Mesothelial cell of epicardium (in vitro differentiated cells): ENCODE results near the gene ZNF853. TPM values are rescaled to one million over a fixed set of nuclear protein-coding genes. Genes with fewer than 3 reads are reported as not detected.

Experiments used
- total RNA-seq: library from RNA; stranded (reverse); gene quantifications from 3 replicates; pipeline ENCODE4 v1.2.1, GENCODE V29; 2021

The ZNF853 gene
- total RNA-seq, 1 donor from 2014 or later, result 22.7 TPM

Other genes with a start within 250 kb of the ZNF853 start
- gene RAC1, start 241.1 kb upstream of the ZNF853 start, total RNA-seq, result 213 to 221 TPM (median 214 TPM) in 3 replicates
- 20.9 to 24.3 TPM (median 24.1 TPM) in 3 replicates for gene DAGLB, start 167.7 kb upstream of the ZNF853 start, total RNA-seq
- 125 to 145 TPM (median 144 TPM) in 3 replicates for gene KDELR2, start 131.5 kb upstream of the ZNF853 start, total RNA-seq
- 1.4 to 1.5 TPM (median 1.5 TPM) in 3 replicates for gene GRID2IP, start 64.1 kb upstream of the ZNF853 start, total RNA-seq
- 66.9 to 75.3 TPM (median 67.9 TPM) in 3 replicates for gene ZDHHC4, start 38.2 kb upstream of the ZNF853 start, total RNA-seq
- gene INTS15, start 25.6 kb upstream of the ZNF853 start, total RNA-seq, result 44.1 to 44.5 TPM (median 44.4 TPM) in 3 replicates
- 55.9 to 58.5 TPM (median 57.9 TPM) in 3 replicates for gene ZNF316, start 21.7 kb downstream of the ZNF853 start, total RNA-seq
- 31.5 to 32.2 TPM (median 31.8 TPM) in 3 replicates for gene ZNF12, start 91.3 kb downstream of the ZNF853 start, total RNA-seq
- gene RSPH10B2, start 138.5 kb downstream of the ZNF853 start, total RNA-seq, result 0.45 to 0.95 TPM in 2 of 3 replicates, not detected in the other
- gene CCZ1B, start 210.7 kb downstream of the ZNF853 start, total RNA-seq, result 64.1 to 76.5 TPM (median 68.1 TPM) in 3 replicates